ENCODE results near the gene PIGB.

The PIGB gene

GRCh38 chr15:55344206-55344605, 25.2 kb downstream of the PIGB start:
- Mint-ChIP-seq H3K4me1 (no peaks in the 10 kb centered on the region), H3K27ac (peak overlapping the region; percentile 2), H3K9me3 (no peaks in the 10 kb centered on the region), H3K36me3 (peaks cover 23% of the 10 kb centered on the region), H3K27me3 (no peaks in the 10 kb centered on the region), H3K4me3 (no peak overlapping the region)

DNA sequence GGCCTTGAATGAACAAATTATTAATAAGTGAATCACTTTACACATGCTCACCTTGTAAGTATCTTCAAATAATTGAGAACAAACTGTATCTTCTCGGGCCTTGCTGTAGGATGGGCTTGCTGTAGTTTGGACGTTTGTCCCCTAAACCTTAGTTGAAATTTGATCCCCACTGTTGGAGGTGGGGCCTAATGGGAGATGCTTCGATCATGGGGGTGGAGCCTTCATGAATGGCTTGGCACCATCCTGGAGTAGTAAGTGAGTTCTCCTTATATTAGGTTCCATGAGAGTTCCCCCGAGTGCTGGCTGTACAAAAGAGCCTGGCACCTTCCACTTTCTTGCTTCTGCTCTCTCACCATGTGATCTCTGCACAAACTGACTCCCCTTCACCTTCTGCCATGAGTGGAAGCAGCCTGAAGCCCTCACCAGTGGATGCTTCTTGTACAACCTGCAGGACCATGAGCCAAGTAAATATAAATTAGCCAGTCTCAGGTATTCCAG, 29.3 kb downstream of the PIGB start:
- Mint-ChIP-seq H3K27me3 (no peaks in the 10 kb centered on the region), H3K4me1 (no peaks in the 10 kb centered on the region), H3K27ac (no peak overlapping the region), H3K36me3 (peaks cover 23% of the 10 kb centered on the region), H3K9me3 (no peaks in the 10 kb centered on the region), H3K4me3 (no peak overlapping the region)

GRCh38 chr15:55349282-55349681, 30.3 kb downstream of the PIGB start:
- H3K27me3 Mint-ChIP-seq, result no peaks in the 10 kb centered on the region
- H3K4me3 Mint-ChIP-seq, result no peak overlapping the region
- H3K36me3 Mint-ChIP-seq, result peaks cover 20% of the 10 kb centered on the region
- H3K4me1 Mint-ChIP-seq, result no peaks in the 10 kb centered on the region
- H3K9me3 Mint-ChIP-seq, result no peaks in the 10 kb centered on the region
- no peak overlapping the region for H3K27ac Mint-ChIP-seq

GRCh38 chr15:55353025-55353424, 34.0 kb downstream of the PIGB start:
- Mint-ChIP-seq H3K36me3 (peaks cover 19% of the 10 kb centered on the region), H3K4me3 (no peak overlapping the region), H3K9me3 (no peaks in the 10 kb centered on the region), H3K4me1 (no peaks in the 10 kb centered on the region), H3K27me3 (no peaks in the 10 kb centered on the region), H3K27ac (no peak overlapping the region)

- Mint-ChIP-seq H3K9me3 (no peaks in the 10 kb centered on the region), H3K36me3 (peaks cover 21% of the 10 kb centered on the region), H3K4me1 (no peaks in the 10 kb centered on the region), H3K27ac (no peak overlapping the region), H3K27me3 (no peaks in the 10 kb centered on the region), H3K4me3 (no peak overlapping the region)
Observed at GRCh38 chr15:55356985-55357585, 38.1 kb downstream of the PIGB start.

DNA sequence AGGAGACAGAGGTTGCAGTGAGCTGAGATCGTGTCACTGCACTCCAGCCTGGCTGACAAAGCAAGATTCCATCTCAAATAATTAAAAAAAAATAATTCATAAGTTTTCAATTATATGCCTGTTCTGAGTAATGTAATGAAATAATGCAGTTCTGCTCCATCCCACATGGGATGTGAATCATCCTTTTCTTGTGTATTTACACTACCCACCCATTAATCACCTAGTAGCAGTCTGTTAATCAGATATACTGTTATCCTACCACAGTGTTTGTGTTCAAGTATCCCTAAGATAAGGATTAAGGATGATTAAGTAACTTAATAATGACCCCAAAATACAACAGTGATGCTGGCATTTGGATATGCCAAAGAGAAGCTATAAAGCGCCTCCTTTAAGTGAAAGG, 38.8 kb downstream of the PIGB start:
- Mint-ChIP-seq H3K9me3 (no peaks in the 10 kb centered on the region), H3K4me3 (no peak overlapping the region), H3K27ac (no peak overlapping the region), H3K27me3 (no peaks in the 10 kb centered on the region), H3K36me3 (peaks cover 21% of the 10 kb centered on the region), H3K4me1 (no peaks in the 10 kb centered on the region)

GRCh38 chr15:55358471-55358870, 39.4 kb downstream of the PIGB start:
- Mint-ChIP-seq H3K27ac (peak overlapping the region; percentile 1), H3K4me1 (no peaks in the 10 kb centered on the region), H3K9me3 (no peaks in the 10 kb centered on the region), H3K27me3 (no peaks in the 10 kb centered on the region), H3K4me3 (no peak overlapping the region), H3K36me3 (peaks cover 21% of the 10 kb centered on the region)

GRCh38 chr15:55360256-55360655, 41.2 kb downstream of the PIGB start:
- peaks cover 20% of the 10 kb centered on the region for H3K36me3 Mint-ChIP-seq
- H3K27me3 Mint-ChIP-seq, result no peaks in the 10 kb centered on the region
- no peaks in the 10 kb centered on the region for H3K9me3 Mint-ChIP-seq
- H3K4me1 Mint-ChIP-seq, result no peaks in the 10 kb centered on the region
- H3K27ac Mint-ChIP-seq, result peak overlapping the region; percentile 81
- no peak overlapping the region for H3K4me3 Mint-ChIP-seq

DNA sequence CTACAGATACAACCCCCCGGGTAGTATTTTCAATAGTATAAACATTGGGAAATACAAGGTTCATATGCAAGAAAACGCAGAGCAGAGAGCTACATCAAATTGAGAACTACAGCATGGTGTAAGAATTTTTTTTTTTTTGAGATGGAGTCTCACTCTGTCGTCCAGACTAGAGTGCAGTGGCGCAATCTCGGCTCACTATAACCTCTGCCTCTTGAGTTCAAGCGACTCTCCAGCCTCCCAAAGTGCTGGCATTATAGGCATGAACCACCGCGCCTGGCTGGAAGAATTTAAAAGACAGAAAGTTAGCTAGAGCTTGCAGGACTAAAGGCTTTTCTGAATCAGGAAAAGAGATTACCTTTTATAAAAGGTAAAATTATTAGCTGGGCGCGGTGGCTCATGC, 42.0 kb downstream of the PIGB start:
- H3K36me3 Mint-ChIP-seq, result peaks cover 20% of the 10 kb centered on the region
- no peaks in the 10 kb centered on the region for H3K4me1 Mint-ChIP-seq
- H3K9me3 Mint-ChIP-seq, result no peaks in the 10 kb centered on the region
- no peak overlapping the region for H3K4me3 Mint-ChIP-seq
- no peaks in the 10 kb centered on the region for H3K27me3 Mint-ChIP-seq
- H3K27ac Mint-ChIP-seq, result no peak overlapping the region

GRCh38 chr15:55362641-55363040, 43.6 kb downstream of the PIGB start:
- Mint-ChIP-seq H3K9me3 (no peaks in the 10 kb centered on the region), H3K27me3 (no peaks in the 10 kb centered on the region), H3K36me3 (peaks cover 11% of the 10 kb centered on the region), H3K4me3 (no peak overlapping the region), H3K4me1 (no peaks in the 10 kb centered on the region), H3K27ac (no peak overlapping the region)

DNA sequence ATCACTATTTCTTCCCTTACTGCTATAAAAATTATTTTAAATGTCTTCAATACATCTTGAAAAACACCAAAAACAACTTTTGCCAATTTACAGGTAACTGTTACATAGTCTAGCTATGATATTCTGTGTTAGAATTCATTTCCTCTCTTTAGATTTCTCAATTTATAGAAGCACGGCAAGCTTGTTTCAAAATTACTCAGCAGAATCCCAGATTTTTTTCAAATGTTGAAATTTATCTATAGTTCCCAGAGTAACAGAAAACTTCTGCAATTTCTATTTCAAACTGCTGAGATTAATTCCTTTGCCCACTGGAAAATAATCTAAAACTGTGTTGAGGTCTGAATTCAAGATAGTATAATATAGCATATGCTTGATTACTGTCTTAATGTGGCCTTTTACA, 48.0 kb downstream of the PIGB start:
- Mint-ChIP-seq H3K27me3 (no peaks in the 10 kb centered on the region), H3K4me3 (no peak overlapping the region), H3K4me1 (no peaks in the 10 kb centered on the region), H3K36me3 (peaks cover 8% of the 10 kb centered on the region), H3K9me3 (no peaks in the 10 kb centered on the region), H3K27ac (no peak overlapping the region)

GRCh38 chr15:55372701-55373440, 53.8 kb downstream of the PIGB start:
- H3K36me3 Mint-ChIP-seq, result peaks cover 17% of the 10 kb centered on the region
- H3K4me1 Mint-ChIP-seq, result no peaks in the 10 kb centered on the region
- H3K4me3 Mint-ChIP-seq, result no peak overlapping the region
- H3K27me3 Mint-ChIP-seq, result no peaks in the 10 kb centered on the region
- H3K27ac Mint-ChIP-seq, result no peak overlapping the region
- H3K9me3 Mint-ChIP-seq, result no peaks in the 10 kb centered on the region

GRCh38 chr15:55379095-55379494, 60.1 kb downstream of the PIGB start:
- H3K27ac Mint-ChIP-seq, result no peak overlapping the region

GRCh38 chr15:55381595-55381994, 62.6 kb downstream of the PIGB start:
- peaks cover 11% of the 10 kb centered on the region for H3K36me3 Mint-ChIP-seq
- no peaks in the 10 kb centered on the region for H3K27me3 Mint-ChIP-seq
- H3K9me3 Mint-ChIP-seq, result no peaks in the 10 kb centered on the region
- no peaks in the 10 kb centered on the region for H3K4me1 Mint-ChIP-seq
- H3K27ac Mint-ChIP-seq, result no peak overlapping the region
- H3K4me3 Mint-ChIP-seq, result no peak overlapping the region

More at GRCh38 chr15:55379095-55379494, 60.1 kb downstream of the PIGB start:
- Mint-ChIP-seq H3K27me3 (no peaks in the 10 kb centered on the region), H3K4me3 (no peak overlapping the region), H3K4me1 (no peaks in the 10 kb centered on the region), H3K36me3 (peaks cover 15% of the 10 kb centered on the region), H3K9me3 (no peaks in the 10 kb centered on the region)

DNA sequence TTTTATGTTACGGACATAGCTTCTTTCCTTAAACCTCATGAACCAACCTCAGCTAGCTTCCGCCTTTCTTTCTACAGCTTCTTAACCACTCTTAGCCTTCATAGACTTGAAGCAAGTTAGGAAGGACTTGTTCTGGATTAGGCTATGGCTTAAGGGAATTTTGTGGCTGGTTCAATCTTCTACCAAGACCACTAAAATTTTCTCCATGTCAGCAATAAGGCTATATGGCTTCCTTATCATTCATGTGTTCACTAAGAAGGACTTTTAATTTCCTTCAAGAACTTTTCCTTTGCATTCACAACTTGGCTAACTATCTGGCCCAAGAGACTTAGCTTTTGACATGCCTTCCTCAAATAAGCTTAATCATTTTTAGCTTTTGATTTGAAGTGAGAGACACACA, 64.7 kb downstream of the PIGB start:
- Mint-ChIP-seq H3K27ac (no peak overlapping the region), H3K4me1 (peaks cover 1% of the 10 kb centered on the region), H3K4me3 (no peak overlapping the region), H3K27me3 (no peaks in the 10 kb centered on the region), H3K9me3 (no peaks in the 10 kb centered on the region), H3K36me3 (peaks cover 13% of the 10 kb centered on the region)

DNA sequence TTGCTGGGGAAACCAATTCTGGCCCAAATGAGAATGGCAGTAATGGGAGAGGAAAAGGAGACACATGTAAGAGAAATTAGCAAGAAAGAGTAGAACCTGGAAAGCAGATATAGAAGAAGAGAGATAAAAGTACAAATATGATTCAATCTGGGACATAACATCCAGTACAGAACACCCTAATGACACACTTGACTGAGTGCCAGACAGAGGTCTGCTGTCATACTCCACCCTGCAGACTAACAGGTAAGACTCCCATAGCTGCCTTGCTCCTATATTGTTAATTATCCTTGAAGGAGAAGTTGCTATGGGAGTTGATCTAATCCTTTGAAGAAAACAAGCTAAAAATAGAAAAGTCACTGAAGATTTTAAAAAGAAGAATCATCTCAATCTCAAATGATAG, 68.0 kb downstream of the PIGB start:
- peaks cover 15% of the 10 kb centered on the region for H3K36me3 Mint-ChIP-seq
- H3K4me1 Mint-ChIP-seq, result peaks cover 12% of the 10 kb centered on the region
- no peaks in the 10 kb centered on the region for H3K9me3 Mint-ChIP-seq
- H3K27ac Mint-ChIP-seq, result peak overlapping the region; percentile 31
- no peak overlapping the region for H3K4me3 Mint-ChIP-seq
- no peaks in the 10 kb centered on the region for H3K27me3 Mint-ChIP-seq
